Coronary artery (tissue), 2 donors: ENCODE measurements around the gene C1QTNF5.
A peak's percentile ranks its signal among the peaks of the same experiment; 100 is the strongest.

Experiments
- DNase-seq: peaks from one replicate; pipeline ENCODE4 v3.0.0-alpha.2; 2017; ENCODE audit warnings: low spot score
- H3K27ac ChIP-seq, 2 donors: fragments of 200-600 bp; sonication (generic); one replicate each; pipeline ENCODE4 v1.5.1; 2016 to 2019
- H3K4me3 ChIP-seq: fragments of 200-600 bp; sonication (generic); 2 replicates; pipeline ENCODE4 v1.5.1; 2016; ENCODE audit warnings: mild to moderate bottlenecking, moderate library complexity
- TF ChIP-seq, protein P1 (sequence below): fragments of 200-600 bp; sonication (generic); IDR thresholded peaks from one replicate; pipeline ENCODE4 v1.5.1; 2019; ENCODE audit warnings: antibody characterized with exemption

Gene C1QTNF5

GRCh38 chr11:119314726-119315125 lies 26.0 kb downstream of the C1QTNF5 start:
- TF ChIP-seq, protein P1, sequence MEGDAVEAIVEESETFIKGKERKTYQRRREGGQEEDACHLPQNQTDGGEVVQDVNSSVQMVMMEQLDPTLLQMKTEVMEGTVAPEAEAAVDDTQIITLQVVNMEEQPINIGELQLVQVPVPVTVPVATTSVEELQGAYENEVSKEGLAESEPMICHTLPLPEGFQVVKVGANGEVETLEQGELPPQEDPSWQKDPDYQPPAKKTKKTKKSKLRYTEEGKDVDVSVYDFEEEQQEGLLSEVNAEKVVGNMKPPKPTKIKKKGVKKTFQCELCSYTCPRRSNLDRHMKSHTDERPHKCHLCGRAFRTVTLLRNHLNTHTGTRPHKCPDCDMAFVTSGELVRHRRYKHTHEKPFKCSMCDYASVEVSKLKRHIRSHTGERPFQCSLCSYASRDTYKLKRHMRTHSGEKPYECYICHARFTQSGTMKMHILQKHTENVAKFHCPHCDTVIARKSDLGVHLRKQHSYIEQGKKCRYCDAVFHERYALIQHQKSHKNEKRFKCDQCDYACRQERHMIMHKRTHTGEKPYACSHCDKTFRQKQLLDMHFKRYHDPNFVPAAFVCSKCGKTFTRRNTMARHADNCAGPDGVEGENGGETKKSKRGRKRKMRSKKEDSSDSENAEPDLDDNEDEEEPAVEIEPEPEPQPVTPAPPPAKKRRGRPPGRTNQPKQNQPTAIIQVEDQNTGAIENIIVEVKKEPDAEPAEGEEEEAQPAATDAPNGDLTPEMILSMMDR, result no peak
- H3K4me3 ChIP-seq, result peak overlapping the region; percentile 95
- peak overlapping the region; percentile 95 to 99 for H3K27ac ChIP-seq
- DNase-seq, result no peak

DNA sequence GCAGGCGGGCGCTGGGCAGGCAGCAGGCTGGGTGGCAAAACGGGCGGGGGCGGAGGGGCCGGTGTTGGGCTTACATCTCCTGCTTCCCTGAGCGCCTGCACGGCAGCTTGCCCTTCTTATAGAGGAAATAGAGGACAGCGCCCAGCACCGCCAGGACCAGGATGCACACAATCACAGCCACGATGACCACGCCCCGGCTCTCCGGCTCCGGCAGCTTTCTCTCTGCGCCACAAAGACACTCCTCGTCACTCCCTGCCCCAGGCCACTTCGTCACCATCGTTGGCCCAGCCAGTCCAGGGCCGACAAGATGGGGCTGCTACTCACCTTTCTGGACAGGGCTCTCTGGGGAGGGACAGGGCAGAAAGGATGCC lies 30.0 kb downstream of the C1QTNF5 start:
- H3K27ac ChIP-seq, result peak overlapping the region; percentile 95 to 99
- no peak for DNase-seq
- TF ChIP-seq, protein P1, result no peak
- H3K4me3 ChIP-seq, result peak overlapping the region; percentile 95

- no peak for DNase-seq
- TF ChIP-seq, protein P1, result no peak
- Histone ChIP-seq H3K4me3 (peak overlapping the region; percentile 95), H3K27ac (peak overlapping the region; percentile 95 to 99)
Measured at GRCh38 chr11:119309953-119310681, 30.6 kb downstream of the C1QTNF5 start.

- Histone ChIP-seq H3K27ac (peak overlapping the region; percentile 95 to 99), H3K4me3 (no peak overlapping the region)
- DNase-seq, result no peak
- TF ChIP-seq, protein P1, result no peak
Measured at GRCh38 chr11:119309411-119309810, 31.3 kb downstream of the C1QTNF5 start.

DNA sequence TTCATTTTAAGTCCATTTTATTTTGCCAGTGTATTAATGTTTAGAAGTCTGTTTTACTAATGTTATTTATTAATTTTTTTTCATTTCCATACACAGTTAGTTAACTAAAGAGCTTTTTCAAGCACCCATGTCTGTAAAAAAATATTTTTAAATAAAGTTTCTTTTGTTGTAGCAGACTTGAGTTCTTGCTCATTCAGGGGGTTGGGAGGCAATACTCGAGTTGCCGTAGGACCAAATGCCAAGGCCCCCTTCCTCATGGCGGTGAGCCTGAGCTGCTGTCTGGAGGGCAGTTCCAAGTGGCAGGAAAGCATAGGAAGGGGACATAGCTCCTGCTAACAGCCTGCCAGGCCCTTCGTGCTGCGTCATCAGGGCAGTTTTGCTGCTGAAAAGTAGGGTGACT lies 32.7 kb downstream of the C1QTNF5 start:
- Histone ChIP-seq H3K4me3 (no peak overlapping the region), H3K27ac (peak overlapping the region; percentile 95 to 99)
- DNase-seq, result no peak
- TF ChIP-seq, protein P1, result no peak

GRCh38 chr11:119307219-119307618 lies 33.5 kb downstream of the C1QTNF5 start:
- TF ChIP-seq, protein P1, result no peak
- DNase-seq, result no peak
- Histone ChIP-seq H3K4me3 (no peak overlapping the region), H3K27ac (peak overlapping the region; percentile 95)

- peak; percentile 93 for DNase-seq
- Histone ChIP-seq H3K4me3 (peak overlapping the region; percentile 48), H3K27ac (peak overlapping the region; percentile 95)
- TF ChIP-seq, protein P1, result no peak
Measured at GRCh38 chr11:119306373-119306890, 34.3 kb downstream of the C1QTNF5 start.
